ENCODE results near the gene CCRL2.

The CCRL2 gene

DNA sequence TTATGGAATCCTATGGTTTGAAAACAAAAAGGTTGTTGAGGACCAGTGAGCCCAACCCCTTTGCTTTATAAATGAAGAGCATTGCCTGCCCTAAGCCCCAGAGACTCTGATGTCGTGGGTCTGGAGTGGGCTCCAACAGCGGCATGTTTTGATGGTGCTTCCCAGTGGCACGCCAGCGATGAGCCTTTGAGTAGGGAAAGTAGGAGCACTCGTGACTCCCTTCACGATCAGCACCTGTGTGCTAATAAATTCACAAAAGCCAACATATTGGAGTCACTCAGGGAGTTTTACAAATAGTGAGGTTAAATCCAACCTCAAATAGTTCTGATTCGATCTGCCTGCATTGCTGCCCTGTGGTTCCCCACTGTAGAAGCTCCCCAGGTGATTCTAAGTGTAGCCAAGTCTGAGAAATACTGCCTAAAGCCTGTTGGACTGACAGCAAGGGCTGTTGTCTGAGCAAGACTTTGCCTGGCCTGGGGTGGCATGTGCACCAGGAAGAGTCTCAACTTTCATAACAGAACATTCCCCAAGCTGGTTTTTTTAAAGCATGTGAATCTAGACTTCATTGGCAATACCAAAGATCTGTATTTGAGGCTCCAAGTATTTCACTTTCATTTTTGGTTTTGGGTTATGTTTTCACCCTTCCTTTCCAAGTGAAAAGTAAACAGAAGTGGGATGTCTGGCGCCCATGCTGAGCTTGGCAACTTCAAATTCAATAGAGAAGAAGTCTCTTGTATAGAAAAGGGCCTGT is 26.4 kb upstream of the CCRL2 start:
- H3K79me1 ChIP-seq (ENCODE audit: low read depth, low read length): no peaks in the 10 kb centered on the region
- H3K4me3 ChIP-seq (ENCODE audit: low read length in 2 of 2): no peak overlapping the region
- no peaks in the 10 kb centered on the region for H3K4me1 ChIP-seq (ENCODE audit: control insufficient read depth in 2 of 2, insufficient read depth in 1 of 2, low read depth in 1 of 2, low read length in 2 of 2)
- H4K8ac ChIP-seq (ENCODE audit: low read depth, low read length): no peak overlapping the region
- no peaks in the 10 kb centered on the region for H3K9me3 ChIP-seq (replicated peaks in 1 of 2; ENCODE audit: control insufficient read depth in 2 of 2, insufficient read depth in 1 of 2, low read depth in 1 of 2, low read length in 2 of 2)
- no peak overlapping the region for H3K4me2 ChIP-seq (ENCODE audit: insufficient read depth, low read length, poor library complexity, severe bottlenecking)
- DNase-seq (ENCODE audit: low spot score): no peak
- H3K4ac ChIP-seq (ENCODE audit: low read length): no peak overlapping the region
- no peak overlapping the region for H4K91ac ChIP-seq (ENCODE audit: low read depth, low read length, poor library complexity)
- no peak overlapping the region for H3K9ac ChIP-seq (ENCODE audit: low read depth, low read length, poor library complexity)
- H2AFZ ChIP-seq (ENCODE audit: low read length): no peak overlapping the region
- H3K27ac ChIP-seq (replicated peaks; ENCODE audit: low read length): no peak overlapping the region
- H3K27me3 ChIP-seq (ENCODE audit: control insufficient read depth in 3 of 3, insufficient read depth in 3 of 3, low read depth in 1 of 3, low read length in 3 of 3): no peaks in the 10 kb centered on the region
- no peak overlapping the region for H3K18ac ChIP-seq (ENCODE audit: low read length)
- no peak overlapping the region for H3K14ac ChIP-seq (ENCODE audit: low read length)
- H2AK5ac ChIP-seq (ENCODE audit: low read depth, low read length): no peak overlapping the region
- no peak overlapping the region for H2BK5ac ChIP-seq (ENCODE audit: low read length)
- no peak overlapping the region for H3K23ac ChIP-seq (ENCODE audit: low read depth, low read length, poor library complexity)
- H3K36me3 ChIP-seq (replicated peaks in 1 of 2; ENCODE audit: control insufficient read depth in 2 of 2, insufficient read depth in 2 of 2, low read length in 2 of 2): no peaks in the 10 kb centered on the region
- H2BK120ac ChIP-seq (ENCODE audit: low read depth, low read length): no peak overlapping the region
- no CpG with 5 or more reads among the region's 8 CpGs for WGBS, 2 donors (ENCODE audit: extremely low coverage in 2 of 2, insufficient read length in 2 of 2, insufficient replicate concordance in 1 of 2)
- no peak overlapping the region for H2BK15ac ChIP-seq (ENCODE audit: low read length)
- H2BK12ac ChIP-seq (ENCODE audit: low read length): no peak overlapping the region

DNA sequence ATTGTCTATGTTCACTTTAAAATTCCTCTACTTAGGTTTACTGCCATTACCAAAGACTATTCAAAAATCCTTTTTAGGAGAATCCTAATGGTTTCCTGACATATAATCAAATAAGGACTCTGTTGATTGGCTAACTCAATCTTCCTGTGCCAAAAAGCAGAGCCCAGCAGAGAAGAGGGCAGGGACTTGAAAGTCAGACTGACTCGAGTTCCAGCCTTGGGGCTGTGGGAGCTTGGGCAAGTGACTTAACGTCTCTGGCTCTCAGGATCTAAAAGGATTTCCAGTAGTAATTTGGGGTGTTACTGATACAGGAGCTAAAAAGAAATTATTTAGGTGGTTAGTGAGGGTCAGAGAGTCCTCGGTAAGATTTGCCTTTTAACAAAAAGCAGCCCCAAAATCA is 25.4 kb upstream of the CCRL2 start:
- no peaks in the 10 kb centered on the region for H3K36me3 ChIP-seq (replicated peaks in 1 of 2; ENCODE audit: control insufficient read depth in 2 of 2, insufficient read depth in 2 of 2, low read length in 2 of 2)
- no CpG with 5 or more reads among the region's 3 CpGs for WGBS, 2 donors (ENCODE audit: extremely low coverage in 2 of 2, insufficient read length in 2 of 2, insufficient replicate concordance in 1 of 2)
- H3K4me1 ChIP-seq (ENCODE audit: control insufficient read depth in 2 of 2, insufficient read depth in 1 of 2, low read depth in 1 of 2, low read length in 2 of 2): no peaks in the 10 kb centered on the region
- no peak overlapping the region for H3K27ac ChIP-seq (replicated peaks; ENCODE audit: low read length)
- H2BK5ac ChIP-seq (ENCODE audit: low read length): no peak overlapping the region
- H3K9ac ChIP-seq (ENCODE audit: low read depth, low read length, poor library complexity): no peak overlapping the region
- no peak overlapping the region for H2BK15ac ChIP-seq (ENCODE audit: low read length)
- H2AK5ac ChIP-seq (ENCODE audit: low read depth, low read length): no peak overlapping the region
- no peak overlapping the region for H4K8ac ChIP-seq (ENCODE audit: low read depth, low read length)
- no peaks in the 10 kb centered on the region for H3K79me1 ChIP-seq (ENCODE audit: low read depth, low read length)
- no peak overlapping the region for H3K4me2 ChIP-seq (ENCODE audit: insufficient read depth, low read length, poor library complexity, severe bottlenecking)
- H3K27me3 ChIP-seq (ENCODE audit: control insufficient read depth in 3 of 3, insufficient read depth in 3 of 3, low read depth in 1 of 3, low read length in 3 of 3): no peaks in the 10 kb centered on the region
- no peak for DNase-seq (ENCODE audit: low spot score)
- no peak overlapping the region for H3K23ac ChIP-seq (ENCODE audit: low read depth, low read length, poor library complexity)
- H3K4ac ChIP-seq (ENCODE audit: low read length): no peak overlapping the region
- no peak overlapping the region for H3K14ac ChIP-seq (ENCODE audit: low read length)
- H2BK120ac ChIP-seq (ENCODE audit: low read depth, low read length): no peak overlapping the region
- no peak overlapping the region for H3K18ac ChIP-seq (ENCODE audit: low read length)
- H3K4me3 ChIP-seq (ENCODE audit: low read length in 2 of 2): no peak overlapping the region
- H3K9me3 ChIP-seq (replicated peaks in 1 of 2; ENCODE audit: control insufficient read depth in 2 of 2, insufficient read depth in 1 of 2, low read depth in 1 of 2, low read length in 2 of 2): no peaks in the 10 kb centered on the region
- no peak overlapping the region for H2BK12ac ChIP-seq (ENCODE audit: low read length)
- H4K91ac ChIP-seq (ENCODE audit: low read depth, low read length, poor library complexity): no peak overlapping the region
- no peak overlapping the region for H2AFZ ChIP-seq (ENCODE audit: low read length)

DNA sequence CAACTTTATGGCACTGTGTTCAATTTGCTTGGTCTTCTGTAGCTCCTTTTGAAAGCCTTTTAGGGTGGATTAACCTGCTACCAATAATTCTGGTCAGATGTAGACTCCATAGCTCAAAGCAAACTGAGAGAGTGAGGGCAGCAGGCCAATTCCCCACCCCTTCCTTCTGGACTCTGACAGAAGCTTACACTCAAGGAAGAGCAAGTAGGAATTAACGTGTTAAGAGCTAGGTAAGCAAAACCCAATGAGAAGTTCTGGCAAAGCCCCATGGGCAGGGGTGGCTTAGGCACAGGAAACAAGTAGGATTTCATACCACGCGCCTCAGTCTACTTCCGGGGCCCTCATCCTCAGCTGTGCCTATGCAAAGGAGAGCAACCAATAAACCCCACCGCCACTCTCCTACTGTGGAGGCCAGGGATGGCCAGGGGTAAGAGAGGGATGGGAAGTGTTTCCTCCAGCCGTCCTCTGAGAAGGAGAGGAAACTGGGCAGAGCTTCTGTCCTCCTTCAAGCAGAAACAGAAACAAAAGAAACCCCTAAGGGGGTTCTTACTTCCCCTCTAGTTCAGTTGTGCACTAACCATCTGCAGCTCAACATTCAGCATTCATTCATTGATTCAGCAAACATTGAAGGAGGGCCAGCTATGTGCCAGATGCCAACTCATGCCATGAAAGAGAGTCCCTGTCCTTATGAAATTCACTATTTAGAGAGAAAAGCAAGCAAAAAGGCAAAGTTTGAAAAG is 23.7 kb upstream of the CCRL2 start:
- H3K18ac ChIP-seq (ENCODE audit: low read length): no peak overlapping the region
- no peak overlapping the region for H2BK12ac ChIP-seq (ENCODE audit: low read length)
- H4K91ac ChIP-seq (ENCODE audit: low read depth, low read length, poor library complexity): no peak overlapping the region
- H2AK5ac ChIP-seq (ENCODE audit: low read depth, low read length): no peak overlapping the region
- H2AFZ ChIP-seq (ENCODE audit: low read length): no peak overlapping the region
- no peak overlapping the region for H3K14ac ChIP-seq (ENCODE audit: low read length)
- H3K23ac ChIP-seq (ENCODE audit: low read depth, low read length, poor library complexity): no peak overlapping the region
- no peak overlapping the region for H4K8ac ChIP-seq (ENCODE audit: low read depth, low read length)
- no peak overlapping the region for H3K4me3 ChIP-seq (ENCODE audit: low read length in 2 of 2)
- H3K9ac ChIP-seq (ENCODE audit: low read depth, low read length, poor library complexity): no peak overlapping the region
- H3K79me1 ChIP-seq (ENCODE audit: low read depth, low read length): no peaks in the 10 kb centered on the region
- H2BK5ac ChIP-seq (ENCODE audit: low read length): no peak overlapping the region
- H3K9me3 ChIP-seq (replicated peaks in 1 of 2; ENCODE audit: control insufficient read depth in 2 of 2, insufficient read depth in 1 of 2, low read depth in 1 of 2, low read length in 2 of 2): no peaks in the 10 kb centered on the region
- H3K4ac ChIP-seq (ENCODE audit: low read length): no peak overlapping the region
- no peak overlapping the region for H3K4me2 ChIP-seq (ENCODE audit: insufficient read depth, low read length, poor library complexity, severe bottlenecking)
- H3K4me1 ChIP-seq (ENCODE audit: control insufficient read depth in 2 of 2, insufficient read depth in 1 of 2, low read depth in 1 of 2, low read length in 2 of 2): no peaks in the 10 kb centered on the region
- WGBS, 2 donors (ENCODE audit: extremely low coverage in 2 of 2, insufficient read length in 2 of 2, insufficient replicate concordance in 1 of 2): no CpG with 5 or more reads among the region's 6 CpGs
- H2BK120ac ChIP-seq (ENCODE audit: low read depth, low read length): no peak overlapping the region
- no peaks in the 10 kb centered on the region for H3K36me3 ChIP-seq (replicated peaks in 1 of 2; ENCODE audit: control insufficient read depth in 2 of 2, insufficient read depth in 2 of 2, low read length in 2 of 2)
- H2BK15ac ChIP-seq (ENCODE audit: low read length): no peak overlapping the region
- H3K27me3 ChIP-seq (ENCODE audit: control insufficient read depth in 3 of 3, insufficient read depth in 3 of 3, low read depth in 1 of 3, low read length in 3 of 3): no peaks in the 10 kb centered on the region
- no peak overlapping the region for H3K27ac ChIP-seq (replicated peaks; ENCODE audit: low read length)
- DNase-seq (ENCODE audit: low spot score): no peak

DNA sequence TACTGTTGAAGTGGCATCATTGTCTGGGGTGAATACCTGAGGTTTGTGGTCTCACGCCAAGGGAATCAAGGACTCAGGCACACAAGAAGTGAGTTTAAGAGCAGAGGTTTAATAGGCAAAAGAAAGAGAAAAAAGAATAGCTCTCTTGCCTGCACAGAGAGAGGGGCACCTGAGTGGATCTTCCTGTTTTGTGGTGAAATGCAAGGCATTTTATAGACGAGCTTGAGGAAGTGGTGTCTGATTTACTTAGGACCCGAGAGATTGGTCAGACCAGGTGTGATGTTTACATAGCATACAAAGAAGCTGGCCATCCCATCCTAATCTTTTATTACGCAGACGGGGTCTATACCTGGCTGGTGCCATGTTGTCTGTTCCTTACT is 23.1 kb upstream of the CCRL2 start:
- Histone ChIP-seq H2AK5ac (ENCODE audit: low read depth, low read length) (no peak overlapping the region), H2BK120ac (ENCODE audit: low read depth, low read length) (no peak overlapping the region), H3K4me1 (ENCODE audit: control insufficient read depth in 2 of 2, insufficient read depth in 1 of 2, low read depth in 1 of 2, low read length in 2 of 2) (no peaks in the 10 kb centered on the region), H4K91ac (ENCODE audit: low read depth, low read length, poor library complexity) (no peak overlapping the region), H3K36me3 (replicated peaks in 1 of 2; ENCODE audit: control insufficient read depth in 2 of 2, insufficient read depth in 2 of 2, low read length in 2 of 2) (no peaks in the 10 kb centered on the region), H3K18ac (ENCODE audit: low read length) (no peak overlapping the region), H3K27me3 (ENCODE audit: control insufficient read depth in 3 of 3, insufficient read depth in 3 of 3, low read depth in 1 of 3, low read length in 3 of 3) (no peaks in the 10 kb centered on the region), H3K9me3 (replicated peaks in 1 of 2; ENCODE audit: control insufficient read depth in 2 of 2, insufficient read depth in 1 of 2, low read depth in 1 of 2, low read length in 2 of 2) (no peaks in the 10 kb centered on the region), H3K4ac (ENCODE audit: low read length) (no peak overlapping the region), H3K27ac (replicated peaks; ENCODE audit: low read length) (no peak overlapping the region), H4K8ac (ENCODE audit: low read depth, low read length) (no peak overlapping the region), H3K23ac (ENCODE audit: low read depth, low read length, poor library complexity) (no peak overlapping the region), H2BK12ac (ENCODE audit: low read length) (no peak overlapping the region), H3K4me3 (ENCODE audit: low read length in 2 of 2) (no peak overlapping the region), H2BK5ac (ENCODE audit: low read length) (no peak overlapping the region), H2AFZ (ENCODE audit: low read length) (no peak overlapping the region), H3K79me1 (ENCODE audit: low read depth, low read length) (no peaks in the 10 kb centered on the region), H2BK15ac (ENCODE audit: low read length) (no peak overlapping the region), H3K14ac (ENCODE audit: low read length) (no peak overlapping the region), H3K4me2 (ENCODE audit: insufficient read depth, low read length, poor library complexity, severe bottlenecking) (no peak overlapping the region), H3K9ac (ENCODE audit: low read depth, low read length, poor library complexity) (no peak overlapping the region)
- no CpG with 5 or more reads among the region's 5 CpGs for WGBS, 2 donors (ENCODE audit: extremely low coverage in 2 of 2, insufficient read length in 2 of 2, insufficient replicate concordance in 1 of 2)
- DNase-seq (ENCODE audit: low spot score): no peak
